HG02840 (cell line): ENCODE data around the gene TYW1.
"Not testable (repeated sequence)": the region's sequence is repeated elsewhere in the genome, so short reads cannot be mapped to it uniquely, and the experiment has no call there.

Experiments used
- ATAC-seq: cut with Tn5 transposase; IDR thresholded peaks from one replicate; pipeline ENCODE4 v1.9.1; 2021; ENCODE audit warnings: mild to moderate bottlenecking, moderate library complexity, moderate number of reproducible peaks; ENCODE audit not compliant: unreplicated experiment, low FRiP score

TYW1 gene

DNA sequence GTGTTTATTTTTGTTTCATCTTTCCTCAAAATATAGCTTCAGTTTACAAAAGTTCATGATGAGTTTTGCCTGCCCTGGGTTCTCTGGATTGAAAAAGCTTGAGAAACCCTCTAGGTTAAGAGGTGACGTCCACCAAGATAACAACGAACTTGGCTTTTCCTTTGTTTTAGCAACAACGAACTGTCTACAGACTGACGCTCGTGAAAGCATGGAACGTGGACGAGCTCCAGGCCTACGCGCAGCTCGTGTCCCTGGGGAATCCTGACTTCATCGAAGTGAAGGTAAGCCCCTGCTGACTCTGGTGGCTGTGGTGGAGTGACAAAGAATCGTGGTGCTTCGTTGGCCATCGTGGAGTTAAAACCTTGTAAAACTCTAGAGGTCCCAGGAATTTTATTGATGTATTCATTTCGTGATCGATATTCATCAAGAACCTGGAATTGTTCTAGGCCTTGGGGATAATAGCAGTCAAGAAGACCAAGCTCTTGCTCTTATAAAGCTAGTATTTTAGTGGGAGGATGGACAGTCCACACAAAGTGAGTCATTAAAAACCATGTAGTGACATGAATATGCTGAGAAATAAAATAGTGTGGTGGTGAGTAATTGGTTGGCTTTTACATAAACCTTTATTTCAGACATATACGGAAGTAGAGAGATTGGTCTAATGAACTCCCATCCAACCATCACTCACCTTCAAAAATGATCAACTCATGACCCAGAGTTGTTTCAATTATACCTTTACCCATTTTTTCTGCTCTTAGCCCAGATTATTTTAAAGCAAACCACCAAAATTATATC lies 186.5 kb downstream of the TYW1 start:
- ATAC-seq, result not testable (repeated sequence)

DNA sequence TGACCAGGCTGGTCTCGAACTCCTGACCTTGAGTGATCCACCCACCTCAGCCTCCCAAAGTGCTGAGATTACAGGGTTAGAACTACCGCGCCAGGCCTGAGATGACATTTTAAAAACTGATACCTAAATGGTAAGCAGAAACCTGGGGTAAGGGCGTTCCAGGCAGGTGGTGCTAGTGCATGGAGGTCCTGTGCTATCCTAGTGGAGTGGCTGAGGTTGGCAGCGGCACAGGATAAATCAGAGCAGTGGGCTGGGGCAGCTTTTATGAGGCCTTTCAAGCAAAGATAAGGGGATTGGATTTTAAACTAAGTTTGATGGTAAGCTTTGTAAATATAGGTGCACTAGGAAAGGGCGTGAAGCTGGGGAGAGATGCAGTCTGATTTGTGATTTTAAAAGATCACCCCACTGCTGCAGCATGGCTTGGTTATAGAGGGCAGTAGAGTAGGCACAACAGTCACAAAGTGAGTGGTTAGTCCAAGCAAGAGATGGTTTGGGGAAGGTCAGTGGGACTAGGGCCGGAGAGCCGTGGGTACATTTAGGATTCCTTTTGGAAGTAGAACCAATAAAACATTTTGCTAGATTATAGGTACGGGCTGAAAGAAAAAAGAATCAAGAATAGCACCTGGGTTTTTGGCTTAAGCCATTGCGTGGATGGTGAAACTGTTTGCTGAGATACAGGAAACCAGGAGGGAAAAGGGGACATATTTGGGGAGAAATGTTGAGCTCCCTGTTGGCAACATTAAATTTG lies 188.5 kb downstream of the TYW1 start:
- not testable (repeated sequence) for ATAC-seq

DNA sequence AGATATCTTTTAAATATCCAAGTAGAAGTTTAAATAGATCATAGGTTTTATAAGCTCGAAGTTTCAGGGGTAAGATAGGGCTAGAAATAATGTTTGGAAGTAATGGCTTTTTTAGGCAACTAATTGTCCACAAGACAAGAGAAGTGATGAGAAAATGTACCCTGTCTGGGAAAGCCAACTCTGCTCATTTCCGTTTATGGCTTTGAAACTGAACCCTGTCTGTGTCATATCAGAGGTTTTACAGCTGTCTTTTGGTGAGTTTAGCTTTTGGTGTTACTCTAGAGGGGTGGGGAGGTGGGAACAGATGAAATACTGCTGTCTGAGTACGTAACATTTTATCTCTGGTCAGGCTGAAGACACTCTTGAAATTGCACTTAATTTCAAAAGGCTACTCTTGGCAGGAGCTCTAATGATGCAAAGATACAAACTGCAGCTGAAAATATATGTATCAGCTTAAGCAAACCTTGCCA lies 189.1 kb downstream of the TYW1 start:
- not testable (repeated sequence) for ATAC-seq

DNA sequence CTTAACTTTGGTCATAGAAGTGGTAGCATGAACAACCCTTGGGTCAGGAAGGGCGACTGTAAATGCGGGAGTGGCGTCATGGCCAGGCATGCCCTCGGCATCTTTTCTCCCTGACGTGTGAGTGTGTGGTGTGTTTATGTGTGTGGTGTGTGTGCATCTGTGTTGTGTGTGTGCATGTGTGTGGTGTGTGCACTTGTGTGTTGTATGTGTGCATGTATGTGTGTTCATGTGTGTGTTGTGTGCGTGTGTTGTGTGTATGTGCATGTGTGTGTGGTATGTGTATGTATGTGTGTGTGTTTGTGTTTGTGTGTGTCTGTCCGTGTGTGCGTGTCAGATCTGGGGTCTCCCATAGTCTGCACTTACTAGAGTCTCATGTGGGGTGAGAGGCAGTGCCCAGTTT lies 192.5 kb downstream of the TYW1 start:
- ATAC-seq, result not testable (repeated sequence)

DNA sequence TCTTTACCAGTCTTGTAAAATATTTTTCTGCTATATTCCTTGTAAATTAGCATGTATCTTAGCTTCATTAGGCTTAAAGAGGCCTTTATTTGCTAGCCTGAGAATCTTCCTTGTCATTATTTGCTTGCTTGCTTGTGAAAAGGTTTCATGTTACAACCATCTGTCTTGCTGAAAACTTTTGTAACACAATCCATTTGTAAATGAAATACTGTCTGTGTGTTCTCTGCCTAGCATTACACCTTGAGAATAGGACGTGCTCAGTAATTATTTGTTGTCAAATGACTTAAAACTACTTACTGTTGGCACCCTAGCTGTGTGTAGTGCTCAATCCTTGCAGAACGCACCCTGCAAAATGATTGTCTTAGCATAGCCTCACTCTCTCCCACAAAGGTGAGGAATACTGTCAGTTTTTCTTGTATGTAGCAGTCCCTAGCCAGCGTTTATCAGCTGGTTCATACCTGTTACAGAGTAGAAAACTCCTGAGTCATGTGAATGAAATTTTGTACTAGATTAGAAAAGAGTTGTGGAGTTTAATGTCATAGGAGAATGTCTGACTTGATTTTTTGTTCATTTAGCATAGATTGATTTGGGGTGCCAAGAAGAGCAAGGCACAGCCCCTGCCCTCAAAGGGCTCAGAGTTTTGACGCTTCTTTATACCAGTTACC lies 193.3 kb downstream of the TYW1 start:
- ATAC-seq, result not testable (repeated sequence)

DNA sequence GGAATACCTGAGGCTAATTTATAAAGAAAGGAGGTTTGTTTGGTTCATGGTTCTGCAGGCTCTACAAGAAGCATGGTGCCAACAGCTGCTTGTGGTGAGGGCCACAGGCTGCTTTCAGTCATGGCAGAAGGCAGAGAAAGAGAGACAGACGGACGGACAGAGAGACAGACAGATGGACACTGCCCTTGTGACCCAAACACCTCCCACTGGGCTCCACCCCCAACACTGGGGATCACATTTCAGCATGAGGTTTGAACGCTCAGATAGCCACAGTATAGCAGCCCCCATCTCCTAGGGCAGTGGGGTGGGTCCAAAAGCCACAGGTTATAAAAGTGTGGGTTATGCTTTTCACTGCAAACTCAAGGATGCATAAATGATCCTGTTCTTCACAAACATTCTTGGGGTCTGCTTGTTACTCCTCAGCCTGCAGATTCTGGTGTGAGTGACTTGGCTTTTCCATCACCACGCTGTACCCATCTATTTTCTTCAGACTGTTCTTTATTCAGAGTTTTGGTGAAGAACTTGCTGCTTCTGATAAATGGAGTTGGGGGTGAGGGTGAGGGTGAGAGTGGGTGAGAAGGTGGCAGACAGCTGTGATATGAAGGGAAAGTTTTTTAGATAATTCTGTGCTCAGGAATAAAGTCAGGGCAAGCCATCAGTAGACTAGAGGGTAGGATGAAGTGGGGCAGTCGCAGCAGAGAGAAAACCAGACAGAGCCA lies 194.5 kb downstream of the TYW1 start:
- ATAC-seq, result not testable (repeated sequence)

DNA sequence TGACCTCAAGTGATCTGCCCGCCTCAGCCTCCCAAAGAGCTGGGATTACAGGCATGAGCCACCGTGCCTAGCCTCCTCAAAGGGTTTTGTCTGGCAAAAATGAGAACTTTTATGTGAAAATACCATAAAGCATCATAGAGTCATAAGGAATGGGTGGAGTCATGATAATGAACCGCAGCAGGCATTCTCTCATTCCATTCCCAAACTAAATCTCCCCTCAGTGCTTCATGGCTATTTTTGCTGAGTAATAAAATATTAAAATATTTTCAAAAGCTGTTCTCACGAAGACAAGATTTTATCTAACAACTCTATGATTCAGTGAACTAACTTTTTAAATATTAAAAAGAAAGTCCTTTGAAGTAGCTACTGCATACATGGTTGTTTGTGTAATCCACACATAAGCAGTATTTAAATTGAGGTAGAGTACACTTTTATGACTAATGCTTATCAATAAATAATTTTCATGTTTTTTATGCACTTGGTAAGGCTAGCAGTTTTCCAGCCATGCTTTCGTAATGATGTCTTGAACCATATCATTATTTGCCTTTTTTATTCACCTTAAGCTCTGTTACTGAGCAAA lies 195.6 kb downstream of the TYW1 start:
- ATAC-seq, result not testable (repeated sequence)

DNA sequence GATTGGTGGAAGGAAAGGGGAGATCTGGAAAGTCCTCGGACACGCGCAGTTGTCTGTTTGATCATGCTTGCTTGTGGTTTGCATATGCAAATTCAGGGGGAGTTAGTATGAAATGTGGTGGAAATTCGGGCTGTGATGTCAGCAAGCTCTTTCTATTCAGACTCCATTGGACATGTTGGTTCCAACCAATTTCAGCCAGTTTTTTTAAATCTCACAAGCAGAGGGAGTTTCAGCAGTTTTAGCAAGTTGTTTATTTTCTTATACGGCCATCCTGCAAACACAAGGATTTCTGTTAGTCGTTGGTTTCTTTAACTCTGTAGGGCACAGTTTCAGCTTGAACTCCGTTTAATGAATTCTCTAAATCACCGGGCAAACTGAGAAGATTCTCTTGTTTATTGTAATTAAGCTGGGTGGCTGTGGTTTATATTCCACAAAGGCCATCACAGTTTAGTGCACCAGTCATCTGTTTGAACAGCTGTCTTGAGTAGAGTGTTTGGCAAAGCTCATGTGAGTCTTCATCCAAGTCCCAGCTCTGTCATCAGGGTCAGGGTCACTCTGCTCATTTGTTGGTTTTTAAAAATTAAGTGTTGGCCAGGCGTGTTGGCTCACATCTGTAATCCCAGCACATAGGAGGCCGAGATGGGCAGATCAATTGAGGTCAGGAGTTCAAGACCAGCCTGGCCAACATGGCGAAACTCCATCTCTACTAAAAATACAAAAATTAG lies 196.4 kb downstream of the TYW1 start:
- ATAC-seq, result not testable (repeated sequence)

DNA sequence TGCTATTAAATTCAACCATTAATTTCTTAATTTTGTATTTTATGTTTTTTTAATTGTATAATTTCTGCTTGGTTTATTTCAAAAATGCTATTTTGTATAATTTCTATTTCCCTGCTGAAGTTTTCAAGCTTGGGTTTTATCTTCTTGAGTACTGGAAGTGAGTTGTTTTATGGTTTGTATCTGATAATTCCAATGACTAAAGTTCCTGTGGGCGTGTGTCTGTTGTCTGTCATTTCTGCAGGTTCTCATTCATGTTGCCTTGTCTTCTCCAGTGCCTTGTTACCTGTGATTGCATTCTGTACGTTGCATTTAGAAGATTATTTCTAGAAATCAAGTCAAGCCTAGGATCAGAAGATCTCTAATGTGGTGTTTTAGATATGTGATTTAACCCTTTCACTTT lies 199.5 kb downstream of the TYW1 start:
- ATAC-seq, result not testable (repeated sequence)

DNA sequence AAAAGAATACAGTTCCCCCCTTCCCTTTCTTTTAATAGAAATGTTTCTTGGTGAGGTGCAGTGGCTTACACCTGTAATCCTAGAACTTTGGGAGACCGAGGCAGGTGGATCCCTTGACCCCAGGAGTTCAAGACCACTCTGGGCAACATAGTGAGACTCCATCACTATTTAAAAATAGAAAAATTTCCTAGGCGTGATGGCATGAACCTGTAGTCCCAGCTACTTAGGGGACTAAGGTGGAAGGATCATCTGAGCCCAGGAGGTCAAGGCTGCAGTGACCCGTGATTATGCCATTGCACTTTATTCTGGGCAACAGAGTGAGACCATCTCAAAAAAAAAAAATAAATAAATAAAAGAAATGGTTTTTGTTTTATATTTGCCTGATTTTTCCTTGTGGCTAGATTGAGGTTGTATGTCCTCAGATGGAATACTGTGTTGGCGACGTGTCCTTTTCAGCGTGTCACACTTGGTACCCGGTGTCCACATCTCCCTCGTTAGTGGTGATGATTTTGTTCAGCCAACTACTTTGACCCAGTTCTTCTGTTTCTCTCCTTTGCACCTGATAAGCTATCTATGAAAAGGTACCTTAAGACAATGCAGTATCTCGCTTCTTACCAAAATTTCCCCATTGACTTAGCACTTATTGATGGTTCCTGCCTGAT lies 202.4 kb downstream of the TYW1 start:
- not testable (repeated sequence) for ATAC-seq

DNA sequence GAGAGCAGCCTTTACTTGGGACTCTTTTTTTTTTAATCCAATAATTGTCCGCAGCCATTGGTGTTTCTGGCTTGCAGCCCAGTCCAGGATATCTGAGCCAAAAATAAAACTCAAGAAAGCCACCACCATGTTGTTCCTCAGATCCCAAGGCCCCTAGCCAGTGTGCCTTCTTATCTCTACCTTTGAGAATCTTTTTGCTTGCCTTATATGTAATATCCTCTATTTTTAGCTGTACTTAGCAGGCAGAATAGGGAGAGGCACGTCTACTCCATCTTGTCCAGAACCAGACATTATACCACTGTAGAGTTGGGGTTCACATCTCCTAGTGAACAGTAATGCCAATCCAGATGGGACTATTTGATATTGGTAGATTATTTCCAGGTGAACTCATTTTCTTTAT lies 209.1 kb downstream of the TYW1 start:
- ATAC-seq, result not testable (repeated sequence)

DNA sequence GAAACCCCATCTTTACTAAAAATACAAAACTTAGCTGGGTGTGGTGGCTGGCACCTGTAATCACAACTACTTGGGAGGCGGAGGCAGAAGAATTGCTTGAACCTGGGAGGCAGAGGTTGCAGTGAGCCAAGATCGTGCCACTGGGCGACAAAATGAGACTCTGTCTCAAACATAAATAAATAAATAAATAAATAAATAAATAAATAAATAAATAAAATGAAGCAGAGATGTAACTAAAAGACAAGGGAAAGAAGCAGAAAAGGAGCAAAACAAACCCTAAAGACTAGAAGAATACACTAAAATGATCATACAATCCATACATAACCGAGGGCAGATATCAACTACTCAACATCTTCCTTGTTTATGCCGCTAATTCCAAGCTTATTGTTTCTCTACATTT lies 209.8 kb downstream of the TYW1 start:
- no peak for ATAC-seq

DNA sequence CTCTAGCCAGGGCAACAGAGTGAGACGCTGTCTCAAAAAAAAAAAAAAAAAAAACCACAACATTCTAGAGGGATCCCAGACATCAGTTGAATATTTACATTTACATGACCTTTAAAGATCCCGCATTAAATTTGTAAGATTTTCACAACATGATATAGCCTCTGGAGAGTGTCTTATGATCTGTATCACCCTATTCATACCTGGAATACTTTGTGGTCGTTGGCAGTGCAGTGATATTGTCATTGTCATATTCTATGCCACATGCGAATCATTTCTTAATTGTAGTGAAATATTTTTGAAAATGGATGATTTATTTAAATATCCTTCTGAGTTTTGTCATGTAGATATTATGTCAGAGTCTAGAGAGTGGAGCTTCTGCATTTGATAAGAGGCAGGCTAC lies 212.0 kb downstream of the TYW1 start:
- not testable (repeated sequence) for ATAC-seq

DNA sequence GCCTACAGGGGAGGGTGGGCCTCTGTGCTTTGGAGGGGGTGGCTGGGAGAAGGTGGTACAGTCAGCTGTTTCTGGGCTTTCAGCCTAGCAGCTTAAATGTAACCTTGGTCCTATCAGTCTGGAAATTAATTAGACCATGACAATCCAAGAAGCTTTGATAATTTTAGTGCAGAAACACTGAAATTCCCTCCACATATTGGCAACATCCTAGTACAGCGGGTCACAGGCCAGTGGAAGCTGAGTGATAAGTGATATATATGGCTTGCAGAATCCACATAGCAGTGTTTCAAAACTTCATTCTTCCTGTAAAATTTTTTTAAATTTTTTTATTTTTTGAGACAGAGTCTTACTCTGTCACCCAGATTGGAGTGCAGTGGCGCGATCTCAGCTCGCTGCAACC lies 212.6 kb downstream of the TYW1 start:
- no peak for ATAC-seq

DNA sequence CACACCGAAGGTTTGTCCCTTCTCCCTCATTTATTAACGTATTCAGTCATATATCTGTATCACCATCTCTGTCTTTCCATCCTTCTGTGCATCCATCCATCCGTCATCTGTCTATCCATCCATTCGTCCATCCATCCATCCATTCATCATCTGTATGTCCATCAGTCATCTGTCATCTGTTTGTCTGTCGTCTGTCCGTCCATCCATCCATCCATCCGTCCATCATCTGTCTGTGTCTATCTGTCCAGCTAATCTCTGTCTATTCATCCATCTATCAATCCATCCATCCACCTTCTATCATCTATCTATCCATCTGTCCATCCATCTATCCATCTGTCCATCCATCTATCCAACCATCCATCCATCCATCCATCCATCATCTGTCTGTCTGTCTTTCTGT lies 213.9 kb downstream of the TYW1 start:
- no peak for ATAC-seq

DNA sequence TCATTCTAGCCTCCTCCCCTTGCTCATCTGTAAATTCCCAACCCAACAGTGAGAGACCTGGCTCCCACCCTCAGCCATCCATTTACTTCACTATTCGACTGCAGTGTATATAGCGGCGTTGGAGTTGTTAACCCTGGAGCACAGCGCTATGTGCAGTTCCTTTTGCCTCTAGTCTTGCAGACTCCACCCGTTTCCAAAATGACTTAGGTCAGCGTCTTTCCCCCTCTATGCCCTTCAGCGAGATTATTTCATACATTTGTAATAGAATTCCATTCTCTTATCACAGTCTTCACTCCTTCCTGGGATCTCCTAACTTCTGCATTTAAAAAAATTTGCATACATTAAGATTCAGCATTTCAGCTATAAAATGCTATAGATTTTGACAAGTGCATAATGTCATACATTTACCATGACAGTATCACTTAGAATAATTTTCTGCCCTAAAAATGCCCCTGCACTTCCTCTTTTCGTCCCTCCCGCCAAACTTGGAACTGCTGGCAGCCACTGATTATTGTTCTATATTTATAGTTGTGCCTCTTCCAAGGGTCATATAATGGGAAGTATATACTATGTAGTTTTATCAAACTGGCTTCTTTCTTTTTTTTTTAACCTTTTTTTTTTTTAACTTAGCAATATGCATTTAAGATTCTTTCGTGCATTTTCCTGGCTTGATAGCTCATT lies 215.2 kb downstream of the TYW1 start:
- not testable (repeated sequence) for ATAC-seq

DNA sequence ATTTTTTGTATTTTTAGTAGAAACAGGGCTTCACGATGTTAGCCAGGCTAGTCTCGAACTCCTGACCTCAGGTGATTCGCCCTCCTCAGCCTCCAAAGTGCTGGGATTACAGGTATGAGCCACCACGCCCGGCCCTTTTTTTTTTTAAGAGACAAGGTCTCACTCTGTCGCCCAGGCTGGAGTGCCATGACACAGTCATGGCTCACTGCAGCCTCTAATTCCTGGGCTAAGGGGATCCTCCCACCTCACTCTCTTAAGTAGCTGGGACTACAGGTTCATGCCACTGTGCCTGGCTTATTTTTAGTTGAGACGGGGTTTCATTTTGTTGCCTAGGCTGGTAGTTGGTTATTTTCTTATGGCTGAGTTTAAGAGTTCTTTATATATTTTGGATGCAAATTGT lies 216.4 kb downstream of the TYW1 start:
- not testable (repeated sequence) for ATAC-seq

DNA sequence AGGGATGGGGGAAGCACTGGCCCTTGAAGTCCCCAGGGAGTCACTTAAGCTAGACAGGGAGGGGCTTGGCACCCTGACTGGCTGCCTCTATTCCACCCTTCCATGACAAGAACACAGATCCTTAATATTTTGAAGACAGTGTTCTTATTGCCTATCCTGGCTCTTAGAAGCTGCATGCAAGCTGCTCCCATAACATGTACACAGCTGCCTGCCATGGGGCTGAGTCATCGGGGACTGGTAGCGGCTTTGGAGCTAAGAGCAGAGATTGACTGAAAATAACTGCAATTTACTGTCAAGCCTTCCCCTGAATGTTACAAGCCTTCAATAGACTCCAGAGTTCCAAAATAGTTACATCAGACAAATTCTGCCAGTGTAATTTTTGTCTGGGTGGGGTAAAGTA lies 226.9 kb downstream of the TYW1 start:
- ATAC-seq, result not testable (repeated sequence)
